HUES6 (cell line): ENCODE results near the gene PSMC2.

ENCODE experiments used
- H3K27ac ChIP-seq: 2 replicates; pipeline ENCODE4 v1.7.0; 2013; ENCODE audit warnings: low read depth, mild to moderate bottlenecking, low read length, inconsistent platforms
- H3K27me3 ChIP-seq: 2 replicates; pipeline ENCODE4 v1.6.1; 2013; ENCODE audit warnings: low read length; ENCODE audit not compliant: control insufficient read depth, insufficient read depth
- H3K36me3 ChIP-seq: 2 replicates; pipeline ENCODE4 v1.6.1; 2013; ENCODE audit warnings: low read length; ENCODE audit not compliant: control insufficient read depth, insufficient read depth
- H3K4me1 ChIP-seq: 2 replicates; pipeline ENCODE4 v1.6.1; 2013; ENCODE audit warnings: low read length; ENCODE audit not compliant: control insufficient read depth, insufficient read depth
- H3K4me3 ChIP-seq: 2 replicates; pipeline ENCODE4 v1.5.1; 2013; ENCODE audit warnings: low read depth, low read length
- H3K9ac ChIP-seq: one replicate; pipeline ENCODE4 v1.6.1; 2013; ENCODE audit warnings: mild to moderate bottlenecking, low read length
- H3K9me3 ChIP-seq: 2 replicates; pipeline ENCODE4 v1.6.1; 2013; ENCODE audit warnings: low read depth, low read length; ENCODE audit not compliant: control insufficient read depth, insufficient read depth

The PSMC2 gene

DNA sequence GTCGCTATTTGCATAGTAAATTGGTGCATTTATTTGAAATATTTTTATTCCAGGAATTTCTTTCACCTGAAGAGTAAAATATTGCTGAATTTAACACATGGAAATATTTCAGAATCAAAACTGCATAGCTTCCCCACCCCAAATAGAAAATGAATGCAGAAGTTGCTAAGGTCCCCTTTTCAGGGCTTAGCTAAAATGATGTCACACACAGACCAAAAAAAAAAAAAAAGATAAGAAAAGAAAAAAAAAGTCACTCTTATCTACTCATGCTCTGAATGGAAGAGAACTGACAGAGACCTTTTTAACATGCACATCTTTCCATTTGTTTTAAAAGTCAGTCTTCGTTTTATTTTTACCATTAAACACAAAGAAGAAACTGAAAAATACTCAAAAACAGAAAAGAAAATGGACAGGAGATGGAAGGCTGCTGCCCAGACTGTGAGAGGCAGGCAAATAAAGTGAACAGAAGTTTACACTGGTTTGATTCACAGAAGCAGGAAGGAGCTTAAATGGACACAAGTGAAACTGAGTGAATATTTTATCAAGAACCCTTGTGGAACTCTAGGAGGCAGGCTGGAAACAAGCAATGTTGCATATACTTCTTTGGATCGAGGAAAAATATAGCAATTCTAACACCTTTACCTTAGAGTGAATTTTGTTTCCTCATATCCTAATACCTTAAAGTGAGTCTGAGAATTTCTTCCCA is 32.0 kb downstream of the PSMC2 start:
- no peak overlapping the region for H3K4me3 ChIP-seq
- H3K9me3 ChIP-seq, result no peaks in the 10 kb centered on the region; the same call in 1 of the 2 replicates
- no peak overlapping the region for H3K27ac ChIP-seq
- H3K27me3 ChIP-seq, result no peaks in the 10 kb centered on the region
- no peaks in the 10 kb centered on the region for H3K36me3 ChIP-seq
- no peak overlapping the region for H3K9ac ChIP-seq
- no peaks in the 10 kb centered on the region for H3K4me1 ChIP-seq

DNA sequence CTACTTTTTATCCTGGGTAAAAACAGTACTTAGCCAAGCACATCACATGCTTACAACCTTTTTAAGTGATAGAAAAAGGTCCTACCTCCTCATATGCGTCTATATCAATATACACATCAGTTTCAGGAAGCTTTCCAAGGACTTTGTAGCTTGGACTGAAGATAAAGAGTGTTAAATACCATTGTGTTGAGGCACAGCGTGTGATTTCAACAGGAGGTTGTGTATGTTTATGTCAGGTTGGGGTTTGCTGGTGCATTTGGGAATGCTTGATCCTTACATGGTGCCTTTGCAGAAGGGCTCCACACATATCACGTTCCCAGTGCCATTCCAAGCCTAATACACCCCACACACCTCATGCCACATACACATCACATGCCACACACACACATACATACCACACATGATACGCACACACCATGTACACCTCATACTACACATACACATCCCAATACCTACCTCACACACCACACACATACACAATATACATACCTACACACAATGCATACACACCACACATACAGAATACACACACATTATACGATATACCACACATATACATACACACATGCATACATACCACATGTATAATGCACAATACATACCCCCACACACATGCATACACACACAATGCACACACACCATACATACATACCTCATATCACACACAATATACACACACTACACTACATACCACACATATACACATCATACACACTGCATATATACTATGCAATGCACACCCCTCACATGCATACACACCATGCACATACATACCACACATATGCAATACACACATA is 33.1 kb downstream of the PSMC2 start:
- no peak overlapping the region for H3K9ac ChIP-seq
- H3K27ac ChIP-seq, result no peak overlapping the region
- no peaks in the 10 kb centered on the region for H3K36me3 ChIP-seq
- no peaks in the 10 kb centered on the region; the same call in 1 of the 2 replicates for H3K9me3 ChIP-seq
- no peak overlapping the region for H3K4me3 ChIP-seq
- no peaks in the 10 kb centered on the region for H3K4me1 ChIP-seq
- H3K27me3 ChIP-seq, result no peaks in the 10 kb centered on the region

DNA sequence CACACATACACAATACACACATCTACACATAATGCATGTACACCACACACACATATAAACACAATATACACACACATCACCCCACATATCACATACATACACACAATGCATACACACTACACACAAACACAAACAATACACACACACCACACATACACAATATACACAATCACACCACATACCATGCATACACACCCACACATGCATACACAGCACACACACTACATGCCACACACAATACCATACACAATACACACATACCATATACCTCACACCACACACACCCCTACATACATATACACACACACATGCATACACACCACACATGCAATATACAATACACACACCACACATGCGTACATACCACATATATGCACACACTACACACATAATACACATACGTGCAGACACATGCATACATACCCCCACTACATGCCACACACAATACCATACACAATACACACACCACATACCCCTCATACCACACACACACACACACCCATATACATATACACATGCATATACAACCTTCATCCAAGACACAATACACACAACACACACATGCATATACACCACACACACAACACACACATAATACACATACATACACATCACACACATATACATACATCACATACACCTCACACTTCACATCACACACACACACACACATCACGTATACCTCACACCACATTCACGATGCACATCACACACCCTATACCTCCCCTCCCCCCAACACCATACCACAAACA is 34.0 kb downstream of the PSMC2 start:
- no peak overlapping the region for H3K9ac ChIP-seq
- no peaks in the 10 kb centered on the region for H3K27me3 ChIP-seq
- H3K27ac ChIP-seq, result no peak overlapping the region
- H3K4me3 ChIP-seq, result no peak overlapping the region
- no peaks in the 10 kb centered on the region; the same call in 1 of the 2 replicates for H3K9me3 ChIP-seq
- H3K36me3 ChIP-seq, result no peaks in the 10 kb centered on the region
- H3K4me1 ChIP-seq, result no peaks in the 10 kb centered on the region

DNA sequence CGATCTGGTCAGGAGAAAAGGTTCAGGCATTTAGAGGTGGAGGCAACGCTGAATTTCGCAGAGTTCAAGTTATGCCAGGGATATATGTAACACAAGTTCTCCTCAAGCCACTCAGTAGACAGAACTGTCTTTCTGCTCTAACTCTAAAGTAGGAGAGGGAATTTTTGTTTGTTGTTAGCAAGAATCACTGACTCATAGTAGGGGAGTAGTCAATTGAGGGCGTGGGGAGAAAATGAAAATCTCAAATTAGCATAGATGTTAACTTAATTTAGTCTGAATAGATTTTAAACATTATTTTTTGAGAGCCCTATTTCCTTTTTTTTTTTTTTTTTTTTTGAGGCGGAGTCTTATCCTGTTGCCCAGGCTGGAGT is 34.6 kb downstream of the PSMC2 start:
- no peak overlapping the region for H3K4me3 ChIP-seq
- H3K9me3 ChIP-seq, result no peaks in the 10 kb centered on the region; the same call in 1 of the 2 replicates
- no peaks in the 10 kb centered on the region for H3K36me3 ChIP-seq
- no peaks in the 10 kb centered on the region for H3K27me3 ChIP-seq
- no peak overlapping the region for H3K27ac ChIP-seq
- no peak overlapping the region for H3K9ac ChIP-seq
- H3K4me1 ChIP-seq, result no peaks in the 10 kb centered on the region

DNA sequence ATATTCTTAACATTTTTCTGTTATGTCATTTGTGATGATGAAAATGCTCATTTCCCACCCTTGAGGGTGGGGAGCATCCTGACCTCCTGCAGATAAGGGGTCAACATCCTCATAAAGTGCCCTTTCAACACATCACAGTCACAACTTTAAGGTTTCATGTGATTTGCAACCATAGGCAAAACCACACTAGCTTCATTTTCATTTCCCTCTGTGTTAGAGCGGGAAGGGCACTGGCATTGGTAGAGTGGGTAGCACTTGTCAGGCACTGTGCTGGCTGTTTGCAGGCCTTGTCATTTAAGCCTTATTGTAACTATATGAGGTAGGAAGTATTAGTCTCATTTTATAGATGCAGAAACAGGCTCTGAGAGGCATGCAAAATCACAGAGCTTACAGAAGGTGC is 39.8 kb downstream of the PSMC2 start:
- Histone ChIP-seq H3K4me3 (no peak overlapping the region), H3K4me1 (no peaks in the 10 kb centered on the region), H3K27me3 (no peaks in the 10 kb centered on the region), H3K9ac (no peak overlapping the region), H3K9me3 (no peaks in the 10 kb centered on the region), H3K27ac (no peak overlapping the region), H3K36me3 (no peaks in the 10 kb centered on the region)

DNA sequence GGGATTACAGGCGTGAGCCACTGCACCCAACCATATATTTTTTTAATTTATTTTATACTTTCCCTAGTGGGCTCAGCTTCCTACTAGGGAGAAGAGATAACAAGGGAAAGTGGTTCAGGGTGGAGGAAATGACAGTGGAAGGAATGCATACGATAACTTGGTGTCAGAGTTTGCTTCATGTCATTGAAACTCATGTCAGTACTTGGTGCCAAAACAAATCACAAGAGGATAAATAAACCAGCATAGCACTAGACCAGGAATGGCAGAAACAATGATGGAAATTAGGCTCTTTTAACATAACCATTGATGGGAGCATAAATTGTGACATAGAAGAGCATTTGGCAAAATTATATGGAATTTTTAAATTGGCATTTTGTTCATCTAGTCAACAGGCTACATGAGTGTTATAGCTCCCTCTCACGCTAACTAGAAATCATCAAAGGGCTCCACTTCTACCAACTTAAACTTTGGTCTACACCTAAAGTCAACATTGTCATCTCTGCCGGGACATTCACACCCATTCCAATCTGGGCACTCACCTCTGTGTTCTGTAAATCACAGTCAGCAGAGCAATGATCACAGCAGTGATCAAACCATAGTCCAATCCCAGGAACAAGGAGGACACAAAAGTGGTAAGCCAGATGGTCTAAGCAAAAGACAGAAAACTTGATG is 41.2 kb downstream of the PSMC2 start:
- Histone ChIP-seq H3K9ac (no peak overlapping the region), H3K9me3 (no peaks in the 10 kb centered on the region), H3K4me3 (no peak overlapping the region), H3K36me3 (no peaks in the 10 kb centered on the region), H3K4me1 (no peaks in the 10 kb centered on the region), H3K27me3 (no peaks in the 10 kb centered on the region), H3K27ac (no peak overlapping the region)

DNA sequence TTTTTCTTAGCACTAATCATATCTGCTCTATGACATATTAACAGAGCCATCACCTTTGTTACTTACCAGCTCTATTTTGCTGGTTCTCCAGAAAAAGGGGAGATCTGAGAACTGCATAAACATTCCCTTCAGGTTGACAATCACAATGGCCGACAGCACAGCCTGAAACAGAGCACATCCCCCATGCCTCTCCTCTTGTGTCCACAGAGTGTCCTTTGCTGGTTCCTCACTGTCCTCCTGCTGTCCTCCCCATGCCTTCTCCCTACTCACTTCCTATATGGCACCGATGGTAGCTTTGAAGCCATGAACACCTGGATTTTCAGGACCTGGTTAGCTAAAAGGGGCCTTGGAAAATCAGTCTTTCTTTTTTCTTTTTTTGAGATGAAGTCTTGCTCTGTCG is 41.8 kb downstream of the PSMC2 start:
- no peaks in the 10 kb centered on the region for H3K27me3 ChIP-seq
- H3K4me3 ChIP-seq, result no peak overlapping the region
- H3K27ac ChIP-seq, result no peak overlapping the region
- H3K9ac ChIP-seq, result no peak overlapping the region
- H3K36me3 ChIP-seq, result no peaks in the 10 kb centered on the region
- H3K9me3 ChIP-seq, result no peaks in the 10 kb centered on the region
- H3K4me1 ChIP-seq, result no peaks in the 10 kb centered on the region

DNA sequence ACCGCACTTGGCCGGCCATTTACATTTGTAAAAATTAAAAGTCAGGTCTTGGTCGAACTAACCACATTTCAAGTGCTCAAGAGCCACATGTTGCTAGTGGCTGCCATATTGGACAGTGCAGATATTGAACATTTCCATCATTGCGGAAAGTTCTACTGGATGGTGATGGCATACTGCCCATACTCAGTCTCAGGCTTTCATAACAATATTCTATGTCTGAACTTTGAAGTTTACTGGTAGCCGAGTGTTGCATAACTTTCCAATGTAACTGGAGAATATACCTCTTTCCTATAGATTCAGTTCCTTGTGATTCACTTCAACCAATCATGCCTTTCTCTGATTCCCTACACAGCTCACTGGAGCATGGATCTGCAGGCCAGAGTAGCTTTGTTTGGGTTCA is 43.7 kb downstream of the PSMC2 start:
- Histone ChIP-seq H3K27ac (no peak overlapping the region), H3K36me3 (no peaks in the 10 kb centered on the region), H3K9ac (no peak overlapping the region), H3K27me3 (no peaks in the 10 kb centered on the region), H3K4me3 (no peak overlapping the region), H3K9me3 (no peaks in the 10 kb centered on the region), H3K4me1 (no peaks in the 10 kb centered on the region)

DNA sequence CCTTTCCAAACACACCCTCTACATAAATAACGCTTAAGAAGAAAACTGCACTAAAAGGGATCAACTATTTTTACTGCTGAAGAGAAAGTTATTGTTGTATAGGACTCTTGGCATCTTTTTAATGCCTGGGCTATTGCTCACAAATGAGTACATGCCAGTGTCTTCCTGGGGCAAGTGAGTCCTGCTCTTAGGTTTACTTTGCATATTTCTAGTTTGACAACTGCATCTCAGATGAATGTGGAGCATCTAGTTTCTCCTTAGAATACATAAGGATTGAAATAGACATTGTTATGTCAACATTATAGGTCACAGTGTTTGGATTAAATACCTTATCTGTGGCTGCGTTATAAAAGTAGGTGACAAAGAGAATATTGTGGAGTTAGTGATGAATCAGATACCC is 44.5 kb downstream of the PSMC2 start:
- H3K27ac ChIP-seq, result no peak overlapping the region

DNA sequence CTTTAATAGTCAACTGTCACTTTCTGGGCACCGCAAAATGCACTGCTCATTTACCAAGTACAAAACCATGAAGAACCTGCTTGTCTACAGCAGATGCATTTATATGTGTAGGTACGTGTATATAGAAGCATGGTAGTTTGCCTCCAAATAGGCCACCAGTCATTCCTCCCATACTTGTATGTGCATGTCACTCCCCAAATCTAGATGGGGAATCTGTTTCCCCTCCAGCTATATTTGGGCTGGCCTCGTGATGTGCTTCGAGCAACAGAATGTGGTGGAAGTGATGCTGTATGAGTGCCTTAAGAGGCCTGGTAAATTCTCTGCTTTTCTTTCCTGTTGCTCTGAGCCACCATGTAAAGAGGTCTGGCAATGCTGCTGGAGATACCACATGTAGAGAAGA is 47.1 kb downstream of the PSMC2 start:
- no peak overlapping the region for H3K27ac ChIP-seq
- no peaks in the 10 kb centered on the region for H3K4me1 ChIP-seq
- no peak overlapping the region for H3K9ac ChIP-seq
- H3K9me3 ChIP-seq, result no peaks in the 10 kb centered on the region
- no peaks in the 10 kb centered on the region for H3K27me3 ChIP-seq
- no peak overlapping the region for H3K4me3 ChIP-seq
- no peaks in the 10 kb centered on the region for H3K36me3 ChIP-seq

More for the DNA sequence above, 44.5 kb downstream of the PSMC2 start:
- Histone ChIP-seq H3K4me3 (no peak overlapping the region), H3K9me3 (no peaks in the 10 kb centered on the region), H3K9ac (no peak overlapping the region), H3K27me3 (no peaks in the 10 kb centered on the region), H3K4me1 (no peaks in the 10 kb centered on the region), H3K36me3 (no peaks in the 10 kb centered on the region)
